Activated CD8-positive, alpha-beta memory T cell treated with anti-CD3 and anti-CD28 coated beads, Interleukin-2, amount 10 ng/mL, durations not matched to agents 7 days and 5 days (primary cell): ENCODE measurements around the gene ABCC2. TPM values are rescaled to one million over a fixed set of nuclear protein-coding genes. Genes with fewer than 3 reads are reported as not detected.

ENCODE experiments used
- ATAC-seq: fragments of 150-1000 bp; cut with Tn5 transposase; one replicate; pipeline ENCODE4 v1.10.0; 2021; ENCODE audit warnings: moderate library complexity
- CTCF ChIA-PET: fragments of 350-600 bp; sonication (Branson Sonifier 250); formaldehyde crosslinking; loops from one replicate; lab custom pipeline; 2021; ENCODE audit warnings: antibody characterized with exemption; lab: Charles Lee
- DNase-seq: peaks from one replicate; pipeline ENCODE4 v3.0.0-alpha.2; 2020
- H3K27ac Mint-ChIP-seq: one replicate; pipeline ENCODE4 v1.8.0; 2021; ENCODE audit warnings: mild to moderate bottlenecking, mixed read lengths
- H3K27me3 Mint-ChIP-seq: one replicate; pipeline ENCODE4 v1.8.0; 2021; ENCODE audit warnings: mixed read lengths
- H3K36me3 Mint-ChIP-seq: one replicate; pipeline ENCODE4 v1.8.0; 2021; ENCODE audit warnings: mild to moderate bottlenecking, mixed read lengths
- H3K4me1 Mint-ChIP-seq: one replicate; pipeline ENCODE4 v1.8.0; 2021; ENCODE audit warnings: mixed read lengths
- H3K4me3 Mint-ChIP-seq: one replicate; pipeline ENCODE4 v1.8.0; 2021; ENCODE audit warnings: mild to moderate bottlenecking, moderate library complexity, mixed read lengths
- H3K9me3 Mint-ChIP-seq: one replicate; pipeline ENCODE4 v1.8.0; 2022; ENCODE audit warnings: low read depth, mixed read lengths
- total RNA-seq, 2 experiments: library from RNA; stranded (reverse); gene quantifications; one replicate each; pipeline ENCODE4 v1.2.3, GENCODE V29; 2021

ABCC2 gene
- total RNA-seq, 2 experiments from 2014 or later: 0.82 to 0.85 TPM

- ATAC-seq (no peak), DNase-seq (no peak)
- Mint-ChIP-seq H3K4me3 (no peak overlapping the region), H3K36me3 (no peaks in the 10 kb centered on the region), H3K27ac (no peak overlapping the region), H3K4me1 (no peaks in the 10 kb centered on the region), H3K27me3 (no peaks in the 10 kb centered on the region), H3K9me3 (no peaks in the 10 kb centered on the region)
- CTCF ChIA-PET: interaction anchor here (0.8 kb wide), 1 partner anchor 240 kb away, joined by 4 read pairs; no protein-coding TSS in a partner anchor
Measured at GRCh38 chr10:99805190-99805589, 22.8 kb downstream of the ABCC2 start.

- no peaks in the 10 kb centered on the region for H3K36me3 Mint-ChIP-seq
- H3K9me3 Mint-ChIP-seq: no peaks in the 10 kb centered on the region
- ATAC-seq (no peak), DNase-seq (no peak)
- no peak overlapping the region for H3K4me3 Mint-ChIP-seq
- H3K27ac Mint-ChIP-seq: no peak overlapping the region
- no peaks in the 10 kb centered on the region for H3K4me1 Mint-ChIP-seq
- CTCF ChIA-PET: no interaction called here
- no peaks in the 10 kb centered on the region for H3K27me3 Mint-ChIP-seq
Measured at GRCh38 chr10:99806091-99806490, 23.7 kb downstream of the ABCC2 start.

GRCh38 chr10:99807786-99808185 is 25.3 kb downstream of the ABCC2 start:
- Mint-ChIP-seq H3K9me3 (no peaks in the 10 kb centered on the region), H3K4me3 (no peak overlapping the region), H3K27me3 (no peaks in the 10 kb centered on the region), H3K36me3 (no peaks in the 10 kb centered on the region), H3K27ac (no peak overlapping the region), H3K4me1 (no peaks in the 10 kb centered on the region)
- CTCF ChIA-PET: no interaction called here
- DNase-seq (no peak), ATAC-seq (no peak)

GRCh38 chr10:99808270-99808669 is 25.8 kb downstream of the ABCC2 start:
- DNase-seq (no peak), ATAC-seq (no peak)
- H3K9me3 Mint-ChIP-seq: no peaks in the 10 kb centered on the region
- H3K4me3 Mint-ChIP-seq: no peak overlapping the region
- no peak overlapping the region for H3K27ac Mint-ChIP-seq
- H3K4me1 Mint-ChIP-seq: no peaks in the 10 kb centered on the region
- CTCF ChIA-PET: no interaction called here
- H3K36me3 Mint-ChIP-seq: no peaks in the 10 kb centered on the region
- H3K27me3 Mint-ChIP-seq: no peaks in the 10 kb centered on the region

GRCh38 chr10:99809481-99809880 is 27.0 kb downstream of the ABCC2 start:
- Mint-ChIP-seq H3K9me3 (no peaks in the 10 kb centered on the region), H3K4me1 (no peaks in the 10 kb centered on the region), H3K27me3 (no peaks in the 10 kb centered on the region), H3K36me3 (no peaks in the 10 kb centered on the region), H3K27ac (no peak overlapping the region), H3K4me3 (no peak overlapping the region)
- CTCF ChIA-PET: interaction anchor here (0.7 kb wide), 1 partner anchor 14 kb away, joined by 3 read pairs; no protein-coding TSS in a partner anchor
- no peak for ATAC-seq
- no peak for DNase-seq

GRCh38 chr10:99809931-99810615 is 27.6 kb downstream of the ABCC2 start:
- no peak overlapping the region for H3K4me3 Mint-ChIP-seq
- ATAC-seq (no peak), DNase-seq (no peak)
- H3K27me3 Mint-ChIP-seq: no peaks in the 10 kb centered on the region
- peaks cover 2% of the 10 kb centered on the region for H3K9me3 Mint-ChIP-seq
- H3K27ac Mint-ChIP-seq: no peak overlapping the region
- H3K36me3 Mint-ChIP-seq: no peaks in the 10 kb centered on the region
- CTCF ChIA-PET: interaction anchor here (0.7 kb wide), 1 partner anchor 15 kb away, joined by 3 read pairs; no protein-coding TSS in a partner anchor
- H3K4me1 Mint-ChIP-seq: no peaks in the 10 kb centered on the region

GRCh38 chr10:99812177-99812576 is 29.7 kb downstream of the ABCC2 start:
- ATAC-seq (no peak), DNase-seq (no peak)
- Mint-ChIP-seq H3K4me1 (no peaks in the 10 kb centered on the region), H3K4me3 (no peak overlapping the region), H3K36me3 (no peaks in the 10 kb centered on the region), H3K9me3 (peaks cover 3% of the 10 kb centered on the region), H3K27me3 (no peaks in the 10 kb centered on the region), H3K27ac (no peak overlapping the region)
- CTCF ChIA-PET: no interaction called here

- DNase-seq: no peak
- ATAC-seq: no peak
- Mint-ChIP-seq H3K4me3 (no peak overlapping the region), H3K4me1 (no peaks in the 10 kb centered on the region), H3K27me3 (no peaks in the 10 kb centered on the region), H3K27ac (no peak overlapping the region), H3K9me3 (peaks cover 3% of the 10 kb centered on the region), H3K36me3 (no peaks in the 10 kb centered on the region)
- CTCF ChIA-PET: no interaction called here
Measured at GRCh38 chr10:99814143-99814542, 31.7 kb downstream of the ABCC2 start.

GRCh38 chr10:99815621-99816020 is 33.2 kb downstream of the ABCC2 start:
- peaks cover 3% of the 10 kb centered on the region for H3K9me3 Mint-ChIP-seq
- H3K4me3 Mint-ChIP-seq: no peak overlapping the region
- DNase-seq: no peak
- no peaks in the 10 kb centered on the region for H3K27me3 Mint-ChIP-seq
- no peaks in the 10 kb centered on the region for H3K4me1 Mint-ChIP-seq
- ATAC-seq: no peak
- no peaks in the 10 kb centered on the region for H3K36me3 Mint-ChIP-seq
- no peak overlapping the region for H3K27ac Mint-ChIP-seq
- CTCF ChIA-PET: no interaction called here

GRCh38 chr10:99827936-99828335 is 45.5 kb downstream of the ABCC2 start:
- Mint-ChIP-seq H3K4me3 (no peak overlapping the region), H3K36me3 (peaks cover 16% of the 10 kb centered on the region), H3K9me3 (peaks cover 11% of the 10 kb centered on the region), H3K4me1 (peaks cover 14% of the 10 kb centered on the region), H3K27ac (peak overlapping the region; percentile 78), H3K27me3 (peaks cover 3% of the 10 kb centered on the region)
- CTCF ChIA-PET: interaction anchor here (2.0 kb wide), 1 partner anchor 17 kb away, joined by 6 read pairs; no protein-coding TSS in a partner anchor
- ATAC-seq: no peak
- DNase-seq: no peak

- DNase-seq (peak; percentile 48), ATAC-seq (no peak)
- Mint-ChIP-seq H3K36me3 (peaks cover 16% of the 10 kb centered on the region), H3K27me3 (peaks cover 3% of the 10 kb centered on the region), H3K9me3 (peaks cover 11% of the 10 kb centered on the region), H3K4me3 (no peak overlapping the region), H3K4me1 (peaks cover 14% of the 10 kb centered on the region), H3K27ac (peak overlapping the region; percentile 78)
- CTCF ChIA-PET: interaction anchor here (2.0 kb wide), 1 partner anchor 17 kb away, joined by 6 read pairs; no protein-coding TSS in a partner anchor
Measured at GRCh38 chr10:99828464-99828863, 46.0 kb downstream of the ABCC2 start.

GRCh38 chr10:99832439-99832838 is 50.0 kb downstream of the ABCC2 start:
- ATAC-seq (no peak), DNase-seq (peak; percentile 5)
- H3K27me3 Mint-ChIP-seq: no peaks in the 10 kb centered on the region
- peaks cover 18% of the 10 kb centered on the region for H3K4me1 Mint-ChIP-seq
- H3K9me3 Mint-ChIP-seq: peaks cover 11% of the 10 kb centered on the region
- no peak overlapping the region for H3K27ac Mint-ChIP-seq
- CTCF ChIA-PET: no interaction called here
- H3K4me3 Mint-ChIP-seq: no peak overlapping the region
- H3K36me3 Mint-ChIP-seq: peaks cover 16% of the 10 kb centered on the region

GRCh38 chr10:99834410-99834809 is 52.0 kb downstream of the ABCC2 start:
- Mint-ChIP-seq H3K4me1 (peaks cover 4% of the 10 kb centered on the region), H3K36me3 (peaks cover 4% of the 10 kb centered on the region), H3K4me3 (no peak overlapping the region), H3K9me3 (peaks cover 3% of the 10 kb centered on the region), H3K27ac (no peak overlapping the region), H3K27me3 (no peaks in the 10 kb centered on the region)
- ATAC-seq (no peak), DNase-seq (no peak)
- CTCF ChIA-PET: interaction anchor here (1.9 kb wide), 1 partner anchor 11 kb away, joined by 9 read pairs; no protein-coding TSS in a partner anchor

- CTCF ChIA-PET: no interaction called here
Measured at GRCh38 chr10:99835947-99836346, 53.5 kb downstream of the ABCC2 start.

More at GRCh38 chr10:99835947-99836346, 53.5 kb downstream of the ABCC2 start:
- H3K9me3 Mint-ChIP-seq: no peaks in the 10 kb centered on the region
- H3K27me3 Mint-ChIP-seq: no peaks in the 10 kb centered on the region
- no peak overlapping the region for H3K4me3 Mint-ChIP-seq
- DNase-seq (peak; percentile 26), ATAC-seq (no peak)
- H3K4me1 Mint-ChIP-seq: peaks cover 4% of the 10 kb centered on the region
- no peaks in the 10 kb centered on the region for H3K36me3 Mint-ChIP-seq
- H3K27ac Mint-ChIP-seq: no peak overlapping the region
